ENCODE measurements around the gene GCAT.

GRCh38 chr22:37765498-37765897 is 42.2 kb upstream of the GCAT start:
- TF ChIP-seq, protein P1, sequence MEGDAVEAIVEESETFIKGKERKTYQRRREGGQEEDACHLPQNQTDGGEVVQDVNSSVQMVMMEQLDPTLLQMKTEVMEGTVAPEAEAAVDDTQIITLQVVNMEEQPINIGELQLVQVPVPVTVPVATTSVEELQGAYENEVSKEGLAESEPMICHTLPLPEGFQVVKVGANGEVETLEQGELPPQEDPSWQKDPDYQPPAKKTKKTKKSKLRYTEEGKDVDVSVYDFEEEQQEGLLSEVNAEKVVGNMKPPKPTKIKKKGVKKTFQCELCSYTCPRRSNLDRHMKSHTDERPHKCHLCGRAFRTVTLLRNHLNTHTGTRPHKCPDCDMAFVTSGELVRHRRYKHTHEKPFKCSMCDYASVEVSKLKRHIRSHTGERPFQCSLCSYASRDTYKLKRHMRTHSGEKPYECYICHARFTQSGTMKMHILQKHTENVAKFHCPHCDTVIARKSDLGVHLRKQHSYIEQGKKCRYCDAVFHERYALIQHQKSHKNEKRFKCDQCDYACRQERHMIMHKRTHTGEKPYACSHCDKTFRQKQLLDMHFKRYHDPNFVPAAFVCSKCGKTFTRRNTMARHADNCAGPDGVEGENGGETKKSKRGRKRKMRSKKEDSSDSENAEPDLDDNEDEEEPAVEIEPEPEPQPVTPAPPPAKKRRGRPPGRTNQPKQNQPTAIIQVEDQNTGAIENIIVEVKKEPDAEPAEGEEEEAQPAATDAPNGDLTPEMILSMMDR (optimal IDR thresholded peaks at IDR 0.05 in 1 of 3, IDR thresholded peaks at IDR 0.05 in 1 of 3, conservative IDR thresholded peaks at IDR 0.05 in 1 of 3; ENCODE audit: extremely low read depth in 1 of 3, insufficient read depth in 2 of 3, low read length in 3 of 3), result no peak
- no peak for TF ChIP-seq EZH2 (IDR thresholded peaks at IDR 0.05; ENCODE audit: low read length)
